A673 (cell line): ENCODE results near the gene NOX4. TPM values are rescaled to one million over a fixed set of nuclear protein-coding genes. Genes with fewer than 3 reads are reported as not detected.

Source experiments
- BruUV-seq: library from RNA; stranded (reverse); fragments of 400-500 nt; replicated peaks from 2 replicates; lab custom pipeline; 2021; lab: Mats Ljungman, UMichigan
- CTCF ChIA-PET: fragments of 300-600 bp; sonication (Branson Sonifier 250); formaldehyde crosslinking; loops from one replicate; lab custom pipeline; 2022; ENCODE audit warnings: antibody characterized with exemption; lab: Charles Lee
- POLR2A ChIA-PET: fragments of 300-600 bp; sonication (Branson Sonifier 250); formaldehyde crosslinking; loops from one replicate; lab custom pipeline; 2022; ENCODE audit warnings: antibody characterized with exemption; ENCODE audit not compliant: low non-redundant PET; lab: Charles Lee
- DNase-seq: peaks from one replicate; pipeline ENCODE4 v3.0.0-alpha.2; 2015; ENCODE audit warnings: low spot score
- H3K27ac ChIP-seq: fragments of 200-600 bp; sonication (generic); 2 replicates; pipeline ENCODE4 v1.5.1; 2016; ENCODE audit warnings: mixed run types, low read depth, mild to moderate bottlenecking, mixed read lengths, antibody characterized with exemption, low read length; ENCODE audit not compliant: poor library complexity, severe bottlenecking
- H3K27me3 ChIP-seq: fragments of 200-600 bp; sonication (generic); replicated peaks from 2 replicates; pipeline ENCODE4 v1.6.1; 2017; ENCODE audit warnings: mixed run types, low read depth, mild to moderate bottlenecking, mixed read lengths, antibody characterized with exemption, low read length; ENCODE audit not compliant: insufficient read depth, poor library complexity
- H3K36me3 ChIP-seq: fragments of 200-600 bp; sonication (generic); 2 replicates; pipeline ENCODE4 v1.6.1; 2016; ENCODE audit warnings: mixed run types, mild to moderate bottlenecking, mixed read lengths, antibody characterized with exemption, low read length; ENCODE audit not compliant: insufficient read depth, poor library complexity, severe bottlenecking
- H3K4me1 ChIP-seq: fragments of 200-600 bp; sonication (generic); 2 replicates; pipeline ENCODE4 v1.6.1; 2017; ENCODE audit warnings: mixed run types, mild to moderate bottlenecking, mixed read lengths, antibody characterized with exemption, low read length; ENCODE audit not compliant: insufficient read depth, poor library complexity, severe bottlenecking
- H3K4me3 ChIP-seq: fragments of 200-600 bp; sonication (generic); 2 replicates; pipeline ENCODE4 v1.5.1; 2016; ENCODE audit warnings: low read depth, mixed run types, mild to moderate bottlenecking, mixed read lengths, low read length; ENCODE audit not compliant: poor library complexity, severe bottlenecking
- H3K9me3 ChIP-seq: fragments of 200-600 bp; sonication (generic); 2 replicates; pipeline ENCODE4 v1.6.1; 2016; ENCODE audit warnings: mixed run types, low read depth, mild to moderate bottlenecking, mixed read lengths, antibody characterized with exemption, low read length; ENCODE audit not compliant: poor library complexity, severe bottlenecking
- CTCF ChIP-seq: fragments of 300-800, 200-600 bp; sonication (generic); conservative IDR thresholded peaks from 2 replicates; pipeline ENCODE4 v1.5.1; 2017; ENCODE audit warnings: low read depth, mild to moderate bottlenecking, antibody characterized with exemption, low read length, moderate library complexity, mixed read lengths
- EZH2 ChIP-seq: fragments of 200-600 bp; sonication (generic); IDR thresholded peaks from 2 replicates; pipeline ENCODE4 v1.6.1; 2017; ENCODE audit warnings: borderline replicate concordance, low read depth, mild to moderate bottlenecking, mixed read lengths, antibody characterized with exemption, low read length; ENCODE audit not compliant: poor library complexity, severe bottlenecking
- intact Hi-C: fragments of 100-400 bp; cut with micrococcal nuclease; formaldehyde crosslinking; loops from one replicate; pipeline ENCODE4 v1.10.0; 2022; ENCODE audit not compliant: unreplicated experiment
- total RNA-seq: library from RNA; stranded (reverse); gene quantifications from 2 replicates; pipeline ENCODE4 v1.2.3, GENCODE V29; 2021

The NOX4 gene
- total RNA-seq, 1 experiment from 2014 or later = 0.19 TPM

- ChIA-PET POLR2A (no interaction called here), CTCF (no interaction called here)
- Histone ChIP-seq H3K27ac (no peak overlapping the region), H3K9me3 (no peaks in the 10 kb centered on the region), H3K4me1 (no peaks in the 10 kb centered on the region), H3K27me3 (peaks cover 4% of the 10 kb centered on the region), H3K4me3 (no peak overlapping the region), H3K36me3 (no peaks in the 10 kb centered on the region)
- TF ChIP-seq CTCF (no peak), EZH2 (no peak)
- DNase-seq = no peak
- no TSS peak for BruUV-seq
- intact Hi-C loops = no loop called here
Measured at GRCh38 chr11:89536926-89537325, 45.8 kb upstream of the NOX4 start.

- no peaks in the 10 kb centered on the region for H3K9me3 ChIP-seq
- no peaks in the 10 kb centered on the region for H3K36me3 ChIP-seq
- peaks cover 4% of the 10 kb centered on the region for H3K27me3 ChIP-seq
- BruUV-seq = no TSS peak
- H3K4me3 ChIP-seq = no peak overlapping the region
- DNase-seq = no peak
- intact Hi-C loops = no loop called here
- H3K27ac ChIP-seq = no peak overlapping the region
- ChIA-PET POLR2A (no interaction called here), CTCF (no interaction called here)
- no peak for TF ChIP-seq EZH2
- TF ChIP-seq CTCF = no peak
- H3K4me1 ChIP-seq = no peaks in the 10 kb centered on the region
Measured at GRCh38 chr11:89535221-89535620, 44.0 kb upstream of the NOX4 start.

- no TSS peak for BruUV-seq
- POLR2A ChIA-PET = no interaction called here
- Histone ChIP-seq H3K36me3 (no peaks in the 10 kb centered on the region), H3K4me1 (no peaks in the 10 kb centered on the region), H3K27ac (no peak overlapping the region), H3K27me3 (no peaks in the 10 kb centered on the region), H3K9me3 (no peaks in the 10 kb centered on the region), H3K4me3 (no peak overlapping the region)
- DNase-seq = no peak
- no peak for TF ChIP-seq CTCF
- CTCF ChIA-PET = no interaction called here
- intact Hi-C loops = no loop called here
Measured at GRCh38 chr11:89529626-89530380, 38.6 kb upstream of the NOX4 start.
